ENCODE measurements around the gene SHISA8. TPM values are rescaled to one million over a fixed set of nuclear protein-coding genes. Genes with fewer than 3 reads are reported as not detected.

Gene SHISA8
- total RNA-seq, 1 donor from 2014 or later = not detected

DNA sequence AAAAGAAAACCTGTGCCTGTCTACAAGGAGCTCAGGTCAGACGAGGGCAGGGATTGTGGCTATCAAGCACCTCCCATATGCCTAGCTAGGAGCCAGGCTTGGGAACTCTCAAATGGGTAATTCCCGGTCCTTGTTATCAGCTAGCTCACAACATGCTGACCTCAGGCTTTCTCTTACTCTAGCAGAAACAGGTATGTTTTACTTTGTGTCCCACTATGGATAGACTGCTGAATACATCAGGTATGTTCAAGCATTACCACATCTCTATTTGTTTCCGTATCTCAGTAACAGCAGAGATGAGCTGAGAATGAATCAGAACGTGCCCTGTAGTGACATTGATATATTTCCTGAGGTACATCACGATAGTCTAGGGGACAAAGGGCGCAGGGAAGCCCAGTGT, 29.4 kb downstream of the SHISA8 start:
- intact Hi-C loops (cut with DNase I) = no loop called here
- Histone ChIP-seq H3K4me1 (no peaks in the 10 kb centered on the region), H3K9me3 (no peaks in the 10 kb centered on the region), H3K27me3 (ENCODE audit: low read depth) (no peaks in the 10 kb centered on the region), H3K4me3 (no peak overlapping the region), H3K27ac (no peak overlapping the region), H3K36me3 (peaks cover 100% of the 10 kb centered on the region)
- ATAC-seq = no peak
- DNase-seq = no peak
- TF ChIP-seq, protein P1, sequence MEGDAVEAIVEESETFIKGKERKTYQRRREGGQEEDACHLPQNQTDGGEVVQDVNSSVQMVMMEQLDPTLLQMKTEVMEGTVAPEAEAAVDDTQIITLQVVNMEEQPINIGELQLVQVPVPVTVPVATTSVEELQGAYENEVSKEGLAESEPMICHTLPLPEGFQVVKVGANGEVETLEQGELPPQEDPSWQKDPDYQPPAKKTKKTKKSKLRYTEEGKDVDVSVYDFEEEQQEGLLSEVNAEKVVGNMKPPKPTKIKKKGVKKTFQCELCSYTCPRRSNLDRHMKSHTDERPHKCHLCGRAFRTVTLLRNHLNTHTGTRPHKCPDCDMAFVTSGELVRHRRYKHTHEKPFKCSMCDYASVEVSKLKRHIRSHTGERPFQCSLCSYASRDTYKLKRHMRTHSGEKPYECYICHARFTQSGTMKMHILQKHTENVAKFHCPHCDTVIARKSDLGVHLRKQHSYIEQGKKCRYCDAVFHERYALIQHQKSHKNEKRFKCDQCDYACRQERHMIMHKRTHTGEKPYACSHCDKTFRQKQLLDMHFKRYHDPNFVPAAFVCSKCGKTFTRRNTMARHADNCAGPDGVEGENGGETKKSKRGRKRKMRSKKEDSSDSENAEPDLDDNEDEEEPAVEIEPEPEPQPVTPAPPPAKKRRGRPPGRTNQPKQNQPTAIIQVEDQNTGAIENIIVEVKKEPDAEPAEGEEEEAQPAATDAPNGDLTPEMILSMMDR (IDR thresholded peaks at IDR 0.05) = no peak

DNA sequence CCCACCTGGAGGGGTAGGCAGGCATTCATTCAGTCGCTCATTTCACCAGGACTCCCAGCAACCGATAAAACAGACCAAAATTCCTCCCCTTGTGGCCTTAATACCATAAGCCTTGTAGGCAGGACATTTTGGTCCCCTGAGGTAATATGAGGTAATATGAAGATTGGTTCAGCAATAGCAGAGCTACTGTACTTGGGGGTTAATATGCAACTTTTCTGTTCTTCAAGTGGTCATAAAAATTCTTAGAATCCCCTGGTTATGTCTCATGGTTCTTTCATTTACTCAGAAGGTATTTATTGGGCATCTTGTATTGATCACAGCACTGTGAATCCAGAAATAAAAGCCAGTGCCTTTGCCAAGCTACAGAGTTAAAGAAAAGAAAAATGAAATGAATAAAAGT, 29.8 kb downstream of the SHISA8 start:
- Histone ChIP-seq H3K9me3 (no peaks in the 10 kb centered on the region), H3K27me3 (ENCODE audit: low read depth) (no peaks in the 10 kb centered on the region), H3K36me3 (peaks cover 100% of the 10 kb centered on the region), H3K4me1 (no peaks in the 10 kb centered on the region), H3K4me3 (no peak overlapping the region), H3K27ac (no peak overlapping the region)
- ATAC-seq (no peak), DNase-seq (no peak)
- TF ChIP-seq, protein P1 (IDR thresholded peaks at IDR 0.05) = no peak
- intact Hi-C loops (cut with DNase I) = no loop called here

DNA sequence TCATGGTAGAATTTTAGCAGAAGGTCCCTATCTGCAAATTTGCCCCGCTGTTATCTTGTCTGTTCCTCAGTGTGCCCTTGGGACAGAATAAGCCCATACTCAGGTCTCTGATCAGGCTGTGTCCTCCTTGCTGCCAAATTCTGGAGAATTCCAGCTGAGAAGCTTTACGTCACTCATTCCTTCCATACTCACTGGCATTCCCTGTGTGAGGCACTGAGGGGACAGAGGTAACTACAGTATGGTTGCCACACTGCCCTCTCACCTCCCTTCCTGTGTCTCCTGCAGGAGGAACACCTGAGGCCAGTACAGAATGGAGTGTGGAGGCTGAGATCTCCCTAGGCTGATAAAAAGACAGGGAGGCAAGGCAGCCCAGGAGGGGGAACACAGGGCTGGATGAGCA, 31.5 kb downstream of the SHISA8 start:
- intact Hi-C loops (cut with DNase I) = no loop called here
- no peak overlapping the region for H3K27ac ChIP-seq
- DNase-seq = no peak
- no peak for ATAC-seq
- no peak overlapping the region for H3K4me3 ChIP-seq
- H3K4me1 ChIP-seq = no peaks in the 10 kb centered on the region
- TF ChIP-seq, protein P1 (IDR thresholded peaks at IDR 0.05) = no peak
- no peaks in the 10 kb centered on the region for H3K9me3 ChIP-seq
- peaks cover 100% of the 10 kb centered on the region for H3K36me3 ChIP-seq
- no peaks in the 10 kb centered on the region for H3K27me3 ChIP-seq (ENCODE audit: low read depth)

DNA sequence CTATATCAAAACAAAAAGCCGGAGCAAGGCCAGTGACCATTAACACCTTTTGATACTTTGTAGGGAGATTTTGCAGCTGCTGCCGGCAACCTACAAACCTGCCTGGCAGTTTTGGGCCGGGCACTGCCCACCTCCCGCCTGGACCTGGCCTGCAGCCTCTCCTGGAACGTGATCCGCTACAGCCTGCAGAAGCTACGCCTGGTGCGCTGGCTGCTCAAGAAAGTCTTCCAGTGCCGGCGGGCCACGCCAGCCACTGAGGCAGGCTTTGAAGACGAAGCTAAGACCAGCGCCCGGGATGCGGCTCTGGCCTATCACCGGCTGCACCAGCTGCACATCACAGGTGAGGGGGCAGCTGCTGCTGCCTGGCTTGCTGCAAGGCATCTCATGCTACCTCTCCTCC, 34.2 kb downstream of the SHISA8 start:
- ATAC-seq = no peak
- Histone ChIP-seq H3K27ac (no peak overlapping the region), H3K4me3 (no peak overlapping the region), H3K27me3 (ENCODE audit: low read depth) (no peaks in the 10 kb centered on the region), H3K36me3 (peaks cover 100% of the 10 kb centered on the region), H3K9me3 (no peaks in the 10 kb centered on the region), H3K4me1 (no peaks in the 10 kb centered on the region)
- intact Hi-C loops (cut with DNase I) = no loop called here
- no peak for DNase-seq
- TF ChIP-seq, protein P1 (IDR thresholded peaks at IDR 0.05) = no peak

DNA sequence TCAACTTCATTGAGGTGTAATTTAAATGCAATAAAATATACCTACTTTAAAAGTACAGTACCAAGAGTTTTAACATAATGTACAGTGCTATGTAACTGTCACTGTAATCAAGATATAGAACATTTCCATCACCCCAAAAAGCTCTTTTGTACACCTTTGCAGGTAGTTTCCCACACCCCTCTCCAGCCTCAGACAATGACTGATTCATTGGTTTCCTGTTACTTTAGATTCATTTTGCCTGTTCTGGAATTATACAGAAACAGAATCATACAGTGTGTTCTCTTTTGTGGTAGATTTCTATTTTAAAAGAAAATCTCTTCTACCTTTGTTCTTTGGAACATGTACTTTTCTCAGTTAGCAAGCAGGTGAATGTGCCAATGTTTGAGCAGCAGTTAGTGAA, 38.2 kb downstream of the SHISA8 start:
- H3K27me3 ChIP-seq (ENCODE audit: low read depth) = no peaks in the 10 kb centered on the region
- no peak overlapping the region for H3K4me3 ChIP-seq
- H3K27ac ChIP-seq = no peak overlapping the region
- H3K9me3 ChIP-seq = no peaks in the 10 kb centered on the region
- peaks cover 100% of the 10 kb centered on the region for H3K36me3 ChIP-seq
- no peak for ATAC-seq
- H3K4me1 ChIP-seq = no peaks in the 10 kb centered on the region
- DNase-seq = no peak
- intact Hi-C loops (cut with DNase I) = no loop called here
- TF ChIP-seq, protein P1 (IDR thresholded peaks at IDR 0.05) = no peak

DNA sequence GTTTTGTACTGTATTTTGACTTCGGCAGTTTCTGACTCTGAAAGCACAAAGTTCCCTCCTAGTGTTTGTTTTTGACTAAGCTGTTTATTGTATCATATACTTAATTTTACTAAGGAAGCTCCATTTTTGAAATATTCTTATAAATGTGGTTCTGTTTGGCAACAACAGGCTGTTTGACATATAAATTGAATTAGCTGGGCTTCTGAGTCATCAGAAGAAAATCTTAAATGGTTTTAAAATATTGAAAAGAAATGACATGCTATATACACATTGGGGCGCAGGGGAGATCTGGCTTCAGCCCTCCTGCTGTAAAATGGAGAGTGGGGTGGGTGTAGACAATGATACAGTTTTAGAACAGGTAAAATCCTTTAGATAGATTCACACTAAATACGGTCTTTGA, 38.6 kb downstream of the SHISA8 start:
- no peak for DNase-seq
- Histone ChIP-seq H3K4me1 (no peaks in the 10 kb centered on the region), H3K27ac (no peak overlapping the region), H3K27me3 (ENCODE audit: low read depth) (no peaks in the 10 kb centered on the region), H3K4me3 (no peak overlapping the region), H3K9me3 (no peaks in the 10 kb centered on the region), H3K36me3 (peaks cover 100% of the 10 kb centered on the region)
- TF ChIP-seq, protein P1 (IDR thresholded peaks at IDR 0.05) = no peak
- no peak for ATAC-seq
- intact Hi-C loops (cut with DNase I) = no loop called here

Measured in lower lobe of right lung (tissue), 2 donors.